ENCODE measurements around the gene SORBS2. TPM values are rescaled to one million over a fixed set of nuclear protein-coding genes. Genes with fewer than 3 reads are reported as not detected.
A peak's percentile ranks its signal among the peaks of the same experiment; 100 is the strongest.

The SORBS2 gene
- total and polyA plus RNA-seq, 2 of the 4 experiments (the other 2 are of a cell fraction), result 0.18 TPM; not detected in 1

DNA sequence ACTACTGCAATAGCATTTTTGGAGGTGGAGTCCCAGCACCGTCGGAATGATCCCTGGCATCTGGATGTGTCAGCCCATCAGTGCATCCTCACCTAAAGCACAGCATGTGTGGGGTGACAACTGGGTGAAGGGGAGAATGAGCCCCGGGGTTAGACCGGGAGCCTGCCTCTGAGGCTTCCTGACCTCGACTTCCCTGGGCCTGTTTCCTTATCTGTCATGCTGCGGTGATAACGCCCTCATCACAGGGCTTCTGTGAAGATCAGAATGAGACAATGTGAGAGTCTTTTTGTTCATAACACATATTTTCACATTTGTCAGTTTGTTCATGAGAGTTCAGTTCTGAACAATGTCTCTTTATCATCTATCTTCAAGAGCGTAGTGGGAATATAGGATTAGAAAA lies 245.6 kb downstream of the SORBS2 start:
- in situ Hi-C loops (cut with MboI; ENCODE audit: low sequenced_read_pairs), result no loop called here

More for the DNA sequence above, 245.6 kb downstream of the SORBS2 start:
- WGBS, 2 experiments (ENCODE audit: extremely low coverage in 2 of 2, insufficient read length in 1 of 2), result no CpG with 5 or more reads among the region's 8 CpGs
- dilution Hi-C loops (cut with HindIII; ENCODE audit: low sequenced_read_pairs, unreplicated experiment) (no loop called here), intact Hi-C loops (cut with micrococcal nuclease) (no loop called here)
- ChIA-PET POLR2A (ENCODE audit: unreplicated experiment) (no interaction called here), CTCF (no interaction called here)
- peak overlapping the region; percentile 78 for H2AFZ ChIP-seq (replicated peaks; ENCODE audit: low read length, poor library complexity)
- DNase-seq (no peak), ATAC-seq (ENCODE audit: low read depth) (peak; percentile 15; the same call in 1 of the 2 replicates)
- no peaks in the 10 kb centered on the region for H3K79me1 ChIP-seq (ENCODE audit: low read depth in 1 of 2, low read length in 2 of 2)
- H3K4me2 ChIP-seq (ENCODE audit: low read depth, low read length), result no peak overlapping the region
- H2AK9ac ChIP-seq (replicated peaks; ENCODE audit: low read depth, low read length, poor library complexity), result no peak overlapping the region
- TF ChIP-seq, protein P1, sequence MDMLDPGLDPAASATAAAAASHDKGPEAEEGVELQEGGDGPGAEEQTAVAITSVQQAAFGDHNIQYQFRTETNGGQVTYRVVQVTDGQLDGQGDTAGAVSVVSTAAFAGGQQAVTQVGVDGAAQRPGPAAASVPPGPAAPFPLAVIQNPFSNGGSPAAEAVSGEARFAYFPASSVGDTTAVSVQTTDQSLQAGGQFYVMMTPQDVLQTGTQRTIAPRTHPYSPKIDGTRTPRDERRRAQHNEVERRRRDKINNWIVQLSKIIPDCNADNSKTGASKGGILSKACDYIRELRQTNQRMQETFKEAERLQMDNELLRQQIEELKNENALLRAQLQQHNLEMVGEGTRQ (IDR thresholded peaks at IDR 0.05; ENCODE audit: low read depth, low read length), result no peak
- TF ChIP-seq ELK1 (IDR thresholded peaks at IDR 0.05; ENCODE audit: borderline replicate concordance, low read depth, low read length), result no peak
- no peak for TF ChIP-seq POLR2A (IDR thresholded peaks at IDR 0.05; ENCODE audit: low read depth, low read length)
- no peak for TF ChIP-seq RCOR1 (IDR thresholded peaks at IDR 0.05; ENCODE audit: insufficient replicate concordance, low read length)
- TF ChIP-seq, protein P2, sequence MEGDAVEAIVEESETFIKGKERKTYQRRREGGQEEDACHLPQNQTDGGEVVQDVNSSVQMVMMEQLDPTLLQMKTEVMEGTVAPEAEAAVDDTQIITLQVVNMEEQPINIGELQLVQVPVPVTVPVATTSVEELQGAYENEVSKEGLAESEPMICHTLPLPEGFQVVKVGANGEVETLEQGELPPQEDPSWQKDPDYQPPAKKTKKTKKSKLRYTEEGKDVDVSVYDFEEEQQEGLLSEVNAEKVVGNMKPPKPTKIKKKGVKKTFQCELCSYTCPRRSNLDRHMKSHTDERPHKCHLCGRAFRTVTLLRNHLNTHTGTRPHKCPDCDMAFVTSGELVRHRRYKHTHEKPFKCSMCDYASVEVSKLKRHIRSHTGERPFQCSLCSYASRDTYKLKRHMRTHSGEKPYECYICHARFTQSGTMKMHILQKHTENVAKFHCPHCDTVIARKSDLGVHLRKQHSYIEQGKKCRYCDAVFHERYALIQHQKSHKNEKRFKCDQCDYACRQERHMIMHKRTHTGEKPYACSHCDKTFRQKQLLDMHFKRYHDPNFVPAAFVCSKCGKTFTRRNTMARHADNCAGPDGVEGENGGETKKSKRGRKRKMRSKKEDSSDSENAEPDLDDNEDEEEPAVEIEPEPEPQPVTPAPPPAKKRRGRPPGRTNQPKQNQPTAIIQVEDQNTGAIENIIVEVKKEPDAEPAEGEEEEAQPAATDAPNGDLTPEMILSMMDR (conservative IDR thresholded peaks at IDR 0.05; ENCODE audit: low read depth, low read length), result no peak
- TF ChIP-seq MXI1 (IDR thresholded peaks at IDR 0.05; ENCODE audit: borderline replicate concordance, low read depth, low read length), result no peak
- TF ChIP-seq RAD21 (IDR thresholded peaks at IDR 0.05; ENCODE audit: low read length), result no peak
- TF ChIP-seq SMC3 (IDR thresholded peaks at IDR 0.05; ENCODE audit: low read depth, low read length), result no peak
- no peak for TF ChIP-seq MAFK (IDR thresholded peaks at IDR 0.05; ENCODE audit: low read depth, low read length)
- TF ChIP-seq FOS (IDR thresholded peaks at IDR 0.05; ENCODE audit: low read depth, low read length), result no peak
- TF ChIP-seq CEBPB (IDR thresholded peaks at IDR 0.05; ENCODE audit: low read depth, low read length), result no peak
- TF ChIP-seq MAZ (IDR thresholded peaks at IDR 0.05; ENCODE audit: borderline replicate concordance, low read depth, low read length), result no peak
- TF ChIP-seq NFE2L2 (IDR thresholded peaks at IDR 0.05; ENCODE audit: low read depth, low read length), result no peak
- H3K36me3 ChIP-seq (ENCODE audit: control insufficient read depth, insufficient read depth, low read length), result no peaks in the 10 kb centered on the region
- H3K18ac ChIP-seq (ENCODE audit: low read depth, low read length), result peak overlapping the region; percentile 30; the same call in 1 of the 2 replicates
- peaks cover 4% of the 10 kb centered on the region for H3K9me1 ChIP-seq (ENCODE audit: insufficient read depth, low read length)
- H2BK20ac ChIP-seq (ENCODE audit: low read depth, low read length), result peak overlapping the region; percentile 60
- H3K23ac ChIP-seq (ENCODE audit: low read depth, low read length), result peak overlapping the region; percentile 82
- peak overlapping the region; percentile 81 for H3K4ac ChIP-seq (ENCODE audit: low read depth, low read length)
- no peaks in the 10 kb centered on the region for H4K20me1 ChIP-seq (ENCODE audit: insufficient read depth, low read length)
- no peak overlapping the region for H3K56ac ChIP-seq (ENCODE audit: extremely low read depth, insufficient read depth, low read length)
- peaks cover 10% of the 10 kb centered on the region for H3K4me1 ChIP-seq (ENCODE audit: control insufficient read depth, insufficient read depth, low read length)
- no peak overlapping the region for H3K9ac ChIP-seq (ENCODE audit: low read depth, low read length)
- BruUV-seq (replicated peaks), result no TSS peak
- H3K9me3 ChIP-seq (ENCODE audit: control insufficient read depth, insufficient read depth, low read length), result no peaks in the 10 kb centered on the region
- peak overlapping the region; percentile 94; the same call in 2 of the 3 replicates for H2BK15ac ChIP-seq (ENCODE audit: low read depth, low read length)
- peak overlapping the region; percentile 28 for H2BK5ac ChIP-seq (ENCODE audit: low read depth, low read length, poor library complexity, severe bottlenecking)
- H3K4me3 ChIP-seq (ENCODE audit: insufficient read depth, low read depth, low read length), result no peak overlapping the region
- peak overlapping the region; percentile 70 for H2BK120ac ChIP-seq (ENCODE audit: low read depth, low read length)
- H3K27me3 ChIP-seq (ENCODE audit: control insufficient read depth, insufficient read depth, low read length), result no peaks in the 10 kb centered on the region
- peak overlapping the region; percentile 90 for H3K14ac ChIP-seq (replicated peaks; ENCODE audit: low read depth, low read length)
- peak overlapping the region; percentile 47; the same call in 1 of the 2 replicates for H4K91ac ChIP-seq (ENCODE audit: insufficient read depth, low read depth, low read length)
- H4K5ac ChIP-seq (ENCODE audit: low read depth, low read length), result no peak overlapping the region; the same call in 1 of the 2 replicates
- H4K8ac ChIP-seq (ENCODE audit: low read depth in 2 of 2, low read length in 2 of 2), result peak overlapping the region in 1 of 2 experiments; percentile 63; a peak in 2 of 4 replicates
- peak overlapping the region; percentile 39; the same call in 1 of the 2 replicates for H3K27ac ChIP-seq (ENCODE audit: insufficient read depth, low read length)
- H2AK5ac ChIP-seq (ENCODE audit: low read depth, low read length), result peak overlapping the region; percentile 75

Measured in IMR-90 (cell line).